CD4-positive, alpha-beta T cell treated with Interleukin-17A for 1 hour (primary cell): ENCODE results near the gene CIB4.

Source experiments
- DNase-seq: peaks from one replicate; pipeline ENCODE4 v3.0.0-alpha.2; 2020

The CIB4 gene

DNA sequence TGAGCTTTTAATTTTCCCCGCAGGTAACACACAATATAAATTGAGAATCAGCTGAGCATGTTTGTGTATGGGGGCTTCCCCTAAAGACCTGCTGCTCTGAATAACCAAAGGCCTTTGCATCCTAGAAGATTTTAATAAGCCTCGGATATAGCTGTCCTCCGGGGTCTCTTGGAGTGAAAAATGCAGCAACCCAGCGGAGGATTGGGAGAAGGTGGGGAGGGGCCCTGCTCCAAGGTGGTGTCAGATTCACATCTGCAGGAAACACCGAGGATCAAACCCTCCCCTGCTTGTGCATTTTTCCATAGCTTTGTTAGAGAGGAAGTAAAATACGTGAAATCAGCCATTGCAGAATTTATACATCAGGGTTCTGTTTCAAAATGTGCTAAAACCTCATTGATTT lies 100.2 kb downstream of the CIB4 start:
- DNase-seq = no peak

DNA sequence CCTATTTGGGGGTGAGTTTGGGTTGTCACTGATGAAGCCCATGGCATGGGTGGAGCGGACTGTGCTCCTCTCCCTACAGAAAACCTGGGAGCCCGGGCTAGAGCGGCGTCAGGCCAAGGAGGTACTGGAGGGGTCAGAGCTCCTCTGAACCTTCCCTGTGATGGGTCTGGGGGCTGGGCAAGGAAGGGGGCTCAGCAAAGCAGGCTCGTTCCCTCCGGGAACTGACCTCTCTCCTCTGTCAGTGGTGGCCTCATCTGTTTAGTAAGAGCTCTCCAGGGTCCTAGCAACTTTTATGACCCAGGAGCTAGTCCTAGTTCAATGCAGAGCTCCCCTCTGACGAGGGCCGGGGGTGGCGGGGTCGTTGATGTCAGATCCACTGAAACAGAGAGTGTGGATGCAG lies 100.9 kb downstream of the CIB4 start:
- no peak for DNase-seq

DNA sequence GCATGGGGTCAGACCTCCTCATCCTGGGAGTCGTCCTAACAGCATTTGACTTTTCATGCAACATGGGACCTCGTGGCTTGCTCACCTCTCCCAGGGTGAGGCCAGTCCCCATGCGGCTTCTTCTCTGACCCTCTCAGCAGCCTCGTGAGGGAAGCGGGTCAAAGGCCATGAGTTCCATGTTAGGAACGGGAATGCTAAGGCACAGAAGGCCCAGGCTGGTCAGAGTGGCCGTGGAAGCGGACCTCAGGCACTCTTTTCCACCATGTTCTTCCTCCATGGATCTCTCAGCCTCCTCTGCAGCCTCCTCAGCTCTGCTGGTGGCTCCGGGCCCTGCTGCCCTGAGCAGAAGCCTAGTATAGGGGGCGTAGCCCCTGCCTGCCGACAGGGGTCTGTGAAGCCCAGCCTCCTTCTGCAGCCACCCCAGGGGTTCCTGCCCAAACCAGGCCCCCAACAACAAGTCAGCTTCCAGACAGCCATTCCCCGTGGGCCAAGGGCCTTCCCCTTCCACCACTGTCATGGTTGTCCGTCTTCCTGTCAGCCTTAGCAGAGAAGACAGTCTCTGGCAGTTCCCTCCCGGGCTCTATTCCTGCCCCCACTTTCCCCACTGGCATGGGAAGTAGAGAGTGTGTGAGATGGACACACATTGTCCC lies 103.2 kb downstream of the CIB4 start:
- DNase-seq = no peak

DNA sequence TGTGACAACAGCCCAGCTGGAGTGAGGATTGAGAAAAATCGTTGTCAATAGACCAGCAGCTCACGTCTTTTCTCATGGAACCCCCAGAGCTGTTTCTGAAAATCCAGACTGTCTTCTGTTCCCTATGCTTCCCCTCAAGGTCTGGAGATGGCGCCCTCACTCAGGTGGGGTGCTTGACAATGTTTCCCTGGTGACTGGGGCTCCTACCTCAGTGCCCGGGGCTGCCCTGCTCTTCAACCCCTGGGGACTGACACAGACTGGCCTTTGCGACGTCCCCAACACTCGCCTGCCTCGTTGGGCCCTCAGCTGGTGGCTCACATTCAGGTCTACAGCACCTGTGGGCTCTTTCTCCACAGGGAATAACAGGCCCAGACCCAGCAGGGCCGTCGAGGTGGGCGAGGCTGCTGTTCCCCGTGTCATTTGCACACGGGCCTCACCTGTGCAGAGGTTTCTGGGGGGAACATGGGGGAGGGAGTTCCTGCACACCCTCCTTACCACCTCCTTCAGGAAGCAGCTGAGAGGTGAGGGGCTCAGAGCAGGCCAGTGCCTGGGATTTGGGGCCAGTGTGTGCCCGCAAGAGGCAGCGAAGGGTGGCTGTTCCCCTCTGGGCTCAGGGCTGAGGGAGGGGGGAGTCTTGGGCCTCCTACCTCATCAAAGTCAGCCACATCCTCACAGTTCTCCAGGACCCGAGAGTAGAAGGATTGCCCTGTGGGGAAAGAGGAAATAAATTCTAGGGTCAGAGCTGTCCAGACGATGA lies 103.9 kb downstream of the CIB4 start:
- DNase-seq = no peak

DNA sequence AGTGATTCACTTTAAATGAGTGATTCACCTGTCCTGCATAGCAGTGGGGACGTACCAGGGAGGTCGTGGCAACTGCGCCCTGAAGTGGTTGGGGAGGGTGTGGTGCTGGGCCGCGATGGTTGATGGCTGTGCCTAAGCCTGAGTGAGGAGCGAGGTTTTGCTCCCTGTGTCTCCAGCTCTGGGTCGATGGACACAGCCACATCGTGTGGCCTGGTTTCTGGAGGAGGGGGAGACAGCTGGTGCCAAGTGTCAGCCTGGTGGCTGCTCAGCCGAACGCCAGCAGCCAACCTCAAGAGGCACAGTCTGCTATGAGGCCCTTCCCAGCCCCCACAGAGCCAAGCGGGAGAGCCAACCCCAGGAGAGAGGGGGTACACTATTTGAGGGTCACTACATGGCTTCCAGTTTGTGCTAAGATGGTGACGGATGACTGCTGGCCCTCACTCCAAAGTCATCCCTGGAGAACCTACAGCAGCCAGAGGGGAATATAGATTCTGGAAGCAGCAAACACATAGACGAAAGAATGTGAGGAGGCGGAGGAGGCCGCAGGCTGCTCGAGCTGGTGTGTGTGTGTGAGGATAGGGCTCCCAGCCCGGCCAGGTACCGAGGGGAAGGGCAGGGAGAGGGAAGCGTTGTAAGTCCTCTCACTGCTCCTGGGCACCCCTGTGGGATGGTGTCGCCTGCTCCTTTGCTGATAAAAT lies 104.6 kb downstream of the CIB4 start:
- no peak for DNase-seq

DNA sequence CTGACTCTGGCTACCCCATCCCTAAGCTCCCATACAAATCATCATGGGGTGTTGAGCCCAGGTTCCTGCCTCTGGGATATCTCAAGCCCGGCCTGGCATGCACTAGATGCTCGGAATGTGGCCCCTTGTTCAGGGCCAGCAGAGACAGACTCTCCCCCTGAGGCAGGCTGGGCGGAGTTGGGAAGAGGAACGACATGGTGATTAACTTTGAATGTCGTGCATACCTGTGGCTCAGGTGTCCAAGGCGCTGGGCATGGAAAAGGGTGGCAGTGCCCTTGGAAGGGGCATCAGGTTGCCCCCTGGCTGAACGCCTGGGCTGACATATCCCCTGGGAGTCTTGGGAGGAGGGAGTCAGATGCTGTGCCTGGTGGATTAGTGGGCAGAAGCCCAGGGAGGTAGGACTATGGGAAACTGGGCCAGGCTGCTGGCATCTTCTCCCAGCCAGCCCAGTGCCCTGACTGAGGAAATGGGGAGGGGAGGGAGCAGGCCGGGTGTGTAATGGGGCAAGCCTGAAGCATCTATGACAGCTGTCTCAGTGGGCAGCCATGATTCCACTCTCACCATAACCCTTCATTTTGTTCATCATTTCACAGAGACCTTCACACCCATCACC lies 105.4 kb downstream of the CIB4 start:
- DNase-seq = no peak

DNA sequence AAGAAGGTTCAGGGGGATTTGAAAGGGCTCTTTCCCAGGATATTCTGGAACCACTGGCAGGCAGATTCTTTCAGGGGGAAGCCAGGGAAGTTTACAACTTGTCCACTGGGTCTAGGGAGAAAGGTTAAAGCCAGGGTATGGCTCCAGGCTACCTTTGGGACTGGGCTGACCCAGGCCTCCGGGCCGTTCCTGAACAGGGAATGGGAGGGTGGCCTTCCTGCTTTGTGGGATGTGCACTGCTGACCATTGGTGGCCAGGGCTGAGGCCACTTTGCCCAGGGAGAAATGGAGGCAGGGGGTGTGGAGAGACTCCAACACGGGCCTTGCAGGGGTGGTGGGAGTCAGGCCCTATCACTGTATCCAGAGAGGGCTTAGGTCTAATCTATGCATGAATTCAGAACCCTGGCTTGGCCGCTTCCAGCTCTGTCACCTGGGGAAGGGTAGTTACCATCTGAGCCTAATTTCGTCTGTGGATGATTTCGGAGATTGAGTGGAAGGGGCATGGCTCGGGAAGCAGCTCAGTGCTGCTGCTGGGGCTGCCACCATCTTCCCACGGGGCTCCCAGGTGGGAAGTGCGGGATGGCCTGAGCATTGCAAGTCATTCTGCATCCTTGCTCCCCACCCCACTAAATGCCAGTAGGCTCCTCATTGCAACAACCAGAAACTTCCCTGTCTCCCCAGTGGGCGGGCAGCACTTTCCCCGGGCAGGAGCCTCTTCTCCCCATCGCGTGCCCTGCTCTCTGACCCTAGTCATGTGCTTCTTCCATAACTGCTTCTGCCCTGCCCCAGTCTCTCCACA lies 106.1 kb downstream of the CIB4 start:
- DNase-seq = no peak

DNA sequence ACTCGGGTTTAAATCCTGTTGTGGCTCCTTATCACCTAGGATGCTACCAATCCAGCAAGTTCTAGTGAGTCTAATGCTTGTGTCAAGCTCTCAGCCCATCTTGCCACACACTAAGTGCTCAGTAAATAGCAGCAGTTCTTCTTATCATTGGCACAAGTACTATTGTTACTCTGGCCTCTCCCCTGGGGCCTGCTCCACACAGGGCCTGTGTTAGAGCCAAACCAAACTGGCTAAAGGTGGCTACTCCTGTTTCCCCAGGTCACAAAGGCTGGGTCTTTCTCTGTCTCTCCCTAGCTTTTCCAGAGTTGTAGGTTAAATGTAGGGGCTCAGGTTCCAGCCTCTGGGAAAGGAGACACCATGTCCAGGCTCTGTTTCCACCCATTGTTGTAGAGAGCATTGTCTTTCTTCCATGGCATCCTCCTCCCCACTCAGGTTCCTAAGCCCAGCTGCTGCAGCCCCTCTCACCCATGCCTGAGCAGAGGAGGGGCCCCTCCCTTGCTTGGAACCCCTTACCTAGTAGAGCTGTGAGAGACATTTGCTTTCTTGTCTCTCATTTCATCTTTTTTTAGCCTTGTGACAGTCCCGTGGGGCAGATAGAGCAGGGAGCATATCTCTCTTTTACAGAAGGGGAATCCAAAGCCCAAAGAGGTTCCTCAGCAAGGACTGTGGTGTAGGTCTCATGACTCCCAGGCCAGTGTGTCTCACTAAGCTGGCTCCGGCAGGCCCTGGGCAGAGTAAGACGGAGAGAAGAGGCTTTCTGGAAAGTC lies 106.9 kb downstream of the CIB4 start:
- DNase-seq = no peak

DNA sequence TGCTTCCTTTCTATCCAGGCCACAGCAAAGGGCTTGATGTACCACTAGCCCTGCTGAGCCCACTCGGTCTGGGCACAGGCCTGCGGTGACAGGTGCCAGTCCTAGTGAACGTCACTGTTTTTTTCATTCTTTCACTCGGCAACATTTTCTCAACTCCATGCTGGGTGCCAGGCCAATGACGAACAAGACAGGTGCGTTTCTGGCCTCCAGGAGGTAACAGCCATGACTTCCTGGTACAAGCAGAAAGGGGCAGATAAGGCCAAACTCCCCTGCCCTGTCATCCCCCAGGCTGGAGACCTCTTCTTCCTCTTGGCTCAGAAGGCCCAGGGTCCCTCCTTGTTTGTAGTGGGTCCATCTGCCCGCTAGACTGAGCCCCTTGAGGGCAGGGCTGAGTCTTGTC lies 107.5 kb downstream of the CIB4 start:
- no peak for DNase-seq

DNA sequence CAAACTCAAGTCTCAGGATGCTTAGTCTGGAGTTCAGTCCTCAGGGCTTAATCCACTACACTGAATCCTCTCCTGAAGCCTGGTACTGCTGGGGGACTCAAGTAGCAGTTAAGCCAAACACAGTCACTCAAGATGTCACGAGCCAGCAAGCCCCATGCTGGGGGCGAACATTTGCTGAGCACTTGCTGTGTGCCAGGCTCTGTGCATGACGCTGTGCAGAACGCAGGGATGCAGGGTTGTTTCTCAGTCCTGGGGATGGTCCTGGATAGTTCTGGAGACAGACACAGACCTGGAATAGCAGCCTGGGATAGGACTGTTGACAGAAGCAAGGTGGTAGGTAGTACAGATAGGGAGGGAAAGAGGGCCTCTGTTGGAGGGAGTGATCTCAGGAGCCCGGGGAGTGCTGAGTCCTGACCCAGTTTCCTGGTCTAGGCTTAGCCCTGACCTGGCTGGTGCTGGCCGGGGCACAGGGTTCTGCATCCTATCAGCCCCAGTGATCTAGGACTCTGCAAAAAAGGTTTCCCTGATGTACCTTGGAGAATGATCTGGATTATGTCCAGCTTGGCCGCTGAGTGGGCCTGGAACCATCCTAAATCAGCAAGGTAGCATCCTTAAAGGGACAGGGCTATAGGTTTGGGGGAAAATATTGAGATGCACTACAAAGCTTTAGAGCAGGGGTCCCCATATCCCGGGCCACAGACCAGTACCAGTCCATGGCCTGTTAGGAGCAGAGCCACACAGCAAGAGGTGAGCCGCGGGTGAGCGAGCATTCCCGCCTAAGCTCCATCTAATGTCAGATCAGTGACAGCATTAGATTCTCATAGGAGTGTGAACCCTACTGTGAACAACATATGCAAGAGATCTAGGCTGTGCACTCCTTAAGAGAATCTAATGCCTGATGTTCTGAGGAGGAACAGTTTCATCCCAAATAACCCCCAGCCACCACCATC lies 108.6 kb downstream of the CIB4 start:
- no peak for DNase-seq
